K562 (cell line): ENCODE data around the gene SPTBN4. TPM values are rescaled to one million over a fixed set of nuclear protein-coding genes. Genes with fewer than 3 reads are reported as not detected.

Source experiments
- BRCA1 ChIP-seq, 2 experiments: fragments of 450-650 bp in 1 of 2; sonication (generic) in 1 of 2; formaldehyde crosslinking in 1 of 2; IDR thresholded peaks; 2 replicates each; pipeline versions ENCODE4 v1.5.0 to v1.6.1; 2017 to 2020; ENCODE audit warnings: mild to moderate bottlenecking in 1 of 2, missing genetic modification reagents in 1 of 2
- CHCHD3 ChIP-seq: fragments of 250-450 bp; sonication (Bioruptor Pico); IDR thresholded peaks from 2 replicates; pipeline ENCODE4 v2.1.2; 2022; ENCODE audit warnings: mild to moderate bottlenecking
- DACH1 ChIP-seq: fragments of 450-650 bp; IDR thresholded peaks from 2 replicates; pipeline ENCODE4 v1.6.1; 2018; ENCODE audit not compliant: partially characterized antibody
- ETV1 ChIP-seq: fragments of 450-650 bp; conservative IDR thresholded peaks from 2 replicates; pipeline ENCODE4 v1.6.1; 2016; ENCODE audit warnings: missing genetic modification characterization, control low read depth, low read depth, missing compliant biosample characterization
- HNRNPL ChIP-seq: fragments of 200-400 bp; formaldehyde crosslinking; IDR thresholded peaks from 2 replicates; pipeline ENCODE4 v1.6.1; 2017; ENCODE audit warnings: low read depth, mild to moderate bottlenecking, low read length
- KLF1 ChIP-seq: fragments of 450-650 bp; IDR thresholded peaks from 2 replicates; pipeline ENCODE4 v1.6.1; 2016; ENCODE audit warnings: missing genetic modification characterization, missing compliant biosample characterization
- MXI1 ChIP-seq: IDR thresholded peaks from 2 replicates; pipeline ENCODE4 v1.6.1; 2011; ENCODE audit warnings: low read depth, mild to moderate bottlenecking, improper control_type of control experiment, low read length
- NCOA2 ChIP-seq, 2 experiments: fragments of 450-650 bp; IDR thresholded peaks; 2 replicates each; pipeline ENCODE4 v1.6.1; 2018; ENCODE audit warnings: mild to moderate bottlenecking in 2 of 2, moderate library complexity in 1 of 2; ENCODE audit not compliant: partially characterized antibody in 2 of 2
- PRPF4 ChIP-seq: fragments of 200-400 bp; formaldehyde crosslinking; IDR thresholded peaks from one replicate; pipeline ENCODE4 v1.6.1; 2017; ENCODE audit warnings: low read length, low read depth, mild to moderate bottlenecking; ENCODE audit not compliant: insufficient read depth, poor library complexity, severe bottlenecking
- THRA ChIP-seq: fragments of 450-650 bp; IDR thresholded peaks from 2 replicates; pipeline ENCODE4 v1.6.1; 2017; ENCODE audit warnings: mild to moderate bottlenecking, moderate library complexity
- ZKSCAN8 ChIP-seq: fragments of 200-800 bp; sonication (Bioruptor generic); IDR thresholded peaks from 2 replicates; pipeline ENCODE4 v1.6.1; 2016; ENCODE audit warnings: missing genetic modification characterization, missing compliant biosample characterization
- ZNF347 ChIP-seq: fragments of 450-650 bp; formaldehyde crosslinking; IDR thresholded peaks from 2 replicates; pipeline ENCODE4 v1.4.0; 2020; ENCODE audit warnings: low read depth, mild to moderate bottlenecking, moderate library complexity
- ZNF589 ChIP-seq: fragments of 200-800 bp; sonication (Bioruptor generic); IDR thresholded peaks from 2 replicates; pipeline ENCODE4 v1.6.1; 2016; ENCODE audit warnings: low read depth, missing genetic modification characterization, missing compliant biosample characterization
- ZNF592 ChIP-seq: fragments of 450-650 bp; IDR thresholded peaks from 2 replicates; pipeline ENCODE4 v1.6.1; 2017; ENCODE audit warnings: antibody characterized with exemption, mild to moderate bottlenecking
- ZNF75A ChIP-seq: fragments of 450-650 bp; formaldehyde crosslinking; IDR thresholded peaks from 2 replicates; pipeline ENCODE4 v1.4.0; 2020; ENCODE audit warnings: mild to moderate bottlenecking
- polyA plus RNA-seq, 8 experiments: library from polyadenylated mRNA; depleted of rRNA in 4 of 8; stranded (reverse) in 5 of 8; unstranded in 3 of 8; fragments of >200 nt; fragmentation: Nextera tagmentation in 2 of 8; fragmentation: Illumina TruSeq in 1 of 8; extraction: Ambion mirVana in 2 of 8; extraction: Trizol in 1 of 8; gene quantifications; 2 replicates each; pipeline versions ENCODE4 v1.2.1 to v1.2.3, GENCODE V29; 2011 to 2014; ENCODE audit warnings: inconsistent platforms in 1 of 8, missing spikeins in 1 of 8
- total RNA-seq, 7 experiments: library from RNA; depleted of rRNA in 6 of 7; stranded (reverse); fragments of >200 nt in 6 of 7; fragmentation: Illumina TruSeq in 2 of 7; extraction: Trizol in 2 of 7; gene quantifications; 2 replicates each; pipeline versions ENCODE4 v1.2.1 to v1.2.3, GENCODE V29; 2011 to 2021; ENCODE audit warnings: low replicate concordance in 1 of 7
- TF ChIP-seq, protein P1 (sequence below), 3 experiments: fragments of 200-800 bp in 1 of 3; fragments of 250-450 bp in 1 of 3; fragments of 450-650 bp in 1 of 3; sonication (Bioruptor Pico) in 1 of 3; sonication (Bioruptor generic) in 1 of 3; formaldehyde crosslinking in 1 of 3; IDR thresholded peaks; 2 replicates each; pipeline versions ENCODE4 v1.6.1 to v1.8.0; 2016 to 2022; ENCODE audit warnings: mild to moderate bottlenecking in 2 of 3, missing genetic modification characterization in 2 of 3, missing compliant biosample characterization in 1 of 3, moderate library complexity in 1 of 3
- TF ChIP-seq, protein P2 (sequence below): fragments of 450-650 bp; IDR thresholded peaks from 2 replicates; pipeline ENCODE4 v1.6.1; 2016; ENCODE audit warnings: low read depth, mild to moderate bottlenecking, moderate library complexity

SPTBN4 gene
- total and polyA plus RNA-seq, 9 of the 15 experiments (the other 6 are each of a cell fraction or from before 2014, with no cell fraction given): 0.01 to 1.5 (median 0.86) TPM

DNA sequence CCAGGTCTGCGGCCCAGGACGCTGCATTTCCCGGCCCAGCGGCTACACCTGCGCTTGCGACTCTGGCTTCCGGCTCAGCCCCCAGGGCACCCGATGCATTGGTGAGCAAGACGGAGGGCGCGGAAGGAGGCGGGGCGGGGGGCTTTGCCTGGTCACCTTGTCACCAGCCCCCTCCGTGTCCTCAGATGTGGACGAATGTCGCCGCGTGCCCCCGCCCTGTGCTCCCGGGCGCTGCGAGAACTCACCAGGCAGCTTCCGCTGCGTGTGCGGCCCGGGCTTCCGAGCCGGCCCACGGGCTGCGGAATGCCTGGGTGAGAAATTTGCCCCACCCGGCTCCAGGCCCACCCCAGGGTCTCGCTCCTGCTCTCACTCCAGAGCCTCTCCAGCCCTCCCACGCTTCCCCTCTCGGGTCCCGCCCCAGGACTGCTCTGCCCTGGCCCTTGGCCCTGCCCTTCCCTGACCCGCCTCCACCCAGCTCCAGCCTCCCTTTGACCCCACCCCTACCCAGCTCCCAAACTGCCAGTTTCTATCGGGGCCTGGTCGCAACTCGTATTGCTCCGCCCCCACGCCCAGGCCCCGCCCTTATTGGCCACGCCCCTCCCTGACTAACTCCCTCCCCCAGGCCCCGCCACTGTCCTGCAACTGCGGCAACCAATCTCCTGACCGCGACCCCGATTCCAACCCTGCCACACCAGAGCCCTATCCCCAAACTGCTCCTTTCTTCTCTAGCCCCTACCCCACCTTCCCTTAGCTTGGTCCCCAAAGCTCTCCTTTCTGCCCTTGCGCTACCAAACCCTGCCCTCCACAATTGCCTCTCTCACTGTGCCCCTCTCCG lies 143.0 kb downstream of the SPTBN4 start (continued):
- TF ChIP-seq CHCHD3 (CRISPR knock-in tag) (no peak), ZNF347 (CRISPR knock-in tag) (no peak), ETV1 (tag) (peak; percentile 28; the same call in 1 of the 2 replicates), NCOA2 (IDR thresholded peaks at IDR 0.05; ENCODE audit: partially characterized antibody in 2 of 2) (no peak), ZNF75A (CRISPR knock-in tag) (no peak), DACH1 (no peak), HNRNPL (peak; percentile 80; the same call in 1 of the 2 replicates), PRPF4 (no peak), THRA (no peak), ZNF589 (CRISPR knock-in tag) (no peak), MXI1 (no peak), KLF1 (tag) (no peak), ZKSCAN8 (CRISPR knock-in tag) (no peak), ZNF592 (no peak), BRCA1 (IDR thresholded peaks at IDR 0.05) (no peak), BRCA1 (CRISPR knock-in tag; IDR thresholded peaks at IDR 0.05) (0 out of 2 replicates have a peak, but pooled peaks have one; percentile 49)
- TF ChIP-seq, protein P1, sequence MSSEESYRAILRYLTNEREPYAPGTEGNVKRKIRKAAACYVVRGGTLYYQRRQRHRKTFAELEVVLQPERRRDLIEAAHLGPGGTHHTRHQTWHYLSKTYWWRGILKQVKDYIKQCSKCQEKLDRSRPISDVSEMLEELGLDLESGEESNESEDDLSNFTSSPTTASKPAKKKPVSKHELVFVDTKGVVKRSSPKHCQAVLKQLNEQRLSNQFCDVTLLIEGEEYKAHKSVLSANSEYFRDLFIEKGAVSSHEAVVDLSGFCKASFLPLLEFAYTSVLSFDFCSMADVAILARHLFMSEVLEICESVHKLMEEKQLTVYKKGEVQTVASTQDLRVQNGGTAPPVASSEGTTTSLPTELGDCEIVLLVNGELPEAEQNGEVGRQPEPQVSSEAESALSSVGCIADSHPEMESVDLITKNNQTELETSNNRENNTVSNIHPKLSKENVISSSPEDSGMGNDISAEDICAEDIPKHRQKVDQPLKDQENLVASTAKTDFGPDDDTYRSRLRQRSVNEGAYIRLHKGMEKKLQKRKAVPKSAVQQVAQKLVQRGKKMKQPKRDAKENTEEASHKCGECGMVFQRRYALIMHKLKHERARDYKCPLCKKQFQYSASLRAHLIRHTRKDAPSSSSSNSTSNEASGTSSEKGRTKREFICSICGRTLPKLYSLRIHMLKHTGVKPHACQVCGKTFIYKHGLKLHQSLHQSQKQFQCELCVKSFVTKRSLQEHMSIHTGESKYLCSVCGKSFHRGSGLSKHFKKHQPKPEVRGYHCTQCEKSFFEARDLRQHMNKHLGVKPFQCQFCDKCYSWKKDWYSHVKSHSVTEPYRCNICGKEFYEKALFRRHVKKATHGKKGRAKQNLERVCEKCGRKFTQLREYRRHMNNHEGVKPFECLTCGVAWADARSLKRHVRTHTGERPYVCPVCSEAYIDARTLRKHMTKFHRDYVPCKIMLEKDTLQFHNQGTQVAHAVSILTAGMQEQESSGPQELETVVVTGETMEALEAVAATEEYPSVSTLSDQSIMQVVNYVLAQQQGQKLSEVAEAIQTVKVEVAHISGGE (CRISPR knock-in tag; IDR thresholded peaks at IDR 0.05): no peak
- TF ChIP-seq, protein P2, sequence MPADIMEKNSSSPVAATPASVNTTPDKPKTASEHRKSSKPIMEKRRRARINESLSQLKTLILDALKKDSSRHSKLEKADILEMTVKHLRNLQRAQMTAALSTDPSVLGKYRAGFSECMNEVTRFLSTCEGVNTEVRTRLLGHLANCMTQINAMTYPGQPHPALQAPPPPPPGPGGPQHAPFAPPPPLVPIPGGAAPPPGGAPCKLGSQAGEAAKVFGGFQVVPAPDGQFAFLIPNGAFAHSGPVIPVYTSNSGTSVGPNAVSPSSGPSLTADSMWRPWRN: no peak
